Measurements from ENCODE around the gene HOXD3.

HOXD3 gene

DNA sequence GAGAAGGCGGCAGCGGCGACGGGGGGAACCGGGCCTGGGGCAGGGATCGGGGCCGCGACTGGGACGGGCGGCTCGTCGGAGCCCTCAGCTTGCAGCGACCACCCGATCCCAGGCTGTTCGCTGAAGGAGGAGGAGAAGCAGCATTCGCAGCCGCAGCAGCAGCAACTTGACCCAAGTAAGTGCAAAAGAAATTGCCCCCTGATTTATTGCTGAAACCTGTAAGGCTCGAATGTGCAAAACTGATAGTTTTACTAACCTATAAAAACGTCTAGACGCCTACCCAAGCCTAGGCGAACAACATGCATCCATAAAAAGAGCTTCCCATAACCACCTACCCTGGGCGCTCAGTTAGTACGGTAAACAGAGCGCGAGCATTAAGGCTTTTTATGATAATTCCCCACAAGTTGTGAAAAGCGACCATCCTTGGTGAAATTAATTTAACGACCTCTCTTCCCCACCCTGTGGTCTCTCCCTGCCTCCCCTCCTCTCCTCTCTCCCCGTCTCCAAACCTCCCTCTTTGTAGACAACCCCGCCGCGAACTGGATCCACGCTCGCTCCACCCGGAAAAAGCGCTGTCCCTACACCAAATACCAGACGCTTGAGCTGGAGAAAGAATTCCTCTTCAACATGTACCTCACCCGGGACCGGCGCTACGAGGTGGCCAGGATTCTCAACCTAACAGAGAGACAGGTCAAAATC is 33.5 kb upstream of the HOXD3 start:
- Histone ChIP-seq H3K36me3 (ENCODE audit: insufficient read depth, low read length) (no peaks in the 10 kb centered on the region), H3K4me2 (ENCODE audit: insufficient read depth, low read length) (no peak overlapping the region)
- no peak for ATAC-seq (ENCODE audit: insufficient read depth, low read depth)

GRCh38 chr2:176124110-176124946 is 32.8 kb upstream of the HOXD3 start:
- Histone ChIP-seq H3K27me3 (ENCODE audit: insufficient read depth, low read length, poor library complexity) (no peaks in the 10 kb centered on the region), H3K27ac (ENCODE audit: low read length) (no peak overlapping the region), H3K4me1 (ENCODE audit: insufficient read depth, low read length) (peaks cover 4% of the 10 kb centered on the region; the same call in 1 of the 2 replicates), H3K4me3 (ENCODE audit: low read depth in 1 of 2, low read length in 2 of 2) (no peak overlapping the region), H3K9ac (ENCODE audit: low read depth, low read length) (no peak overlapping the region), H3K4me2 (ENCODE audit: insufficient read depth, low read length) (no peak overlapping the region), H3K36me3 (ENCODE audit: insufficient read depth, low read length) (no peaks in the 10 kb centered on the region), H2AFZ (ENCODE audit: low read depth, low read length) (no peak overlapping the region), H3K79me2 (ENCODE audit: insufficient read depth, low read length) (no peaks in the 10 kb centered on the region), H4K20me1 (ENCODE audit: insufficient read depth, low read length) (no peaks in the 10 kb centered on the region), H3K9me3 (ENCODE audit: insufficient read depth, low read length, severe bottlenecking) (no peaks in the 10 kb centered on the region)
- ATAC-seq (ENCODE audit: insufficient read depth, low read depth) (no peak), DNase-seq (no peak)
- no peak for TF ChIP-seq CTCF (IDR thresholded peaks at IDR 0.05; ENCODE audit: borderline replicate concordance, extremely low read depth, low read length, poor library complexity, severe bottlenecking)

More for the DNA sequence above, 33.5 kb upstream of the HOXD3 start:
- Histone ChIP-seq H4K20me1 (ENCODE audit: insufficient read depth, low read length) (no peaks in the 10 kb centered on the region), H3K9me3 (ENCODE audit: insufficient read depth, low read length, severe bottlenecking) (no peaks in the 10 kb centered on the region), H3K79me2 (ENCODE audit: insufficient read depth, low read length) (no peaks in the 10 kb centered on the region), H3K4me3 (ENCODE audit: low read depth in 1 of 2, low read length in 2 of 2) (no peak overlapping the region), H3K4me1 (ENCODE audit: insufficient read depth, low read length) (peaks cover 4% of the 10 kb centered on the region; the same call in 1 of the 2 replicates), H3K27ac (ENCODE audit: low read length) (no peak overlapping the region), H3K9ac (ENCODE audit: low read depth, low read length) (no peak overlapping the region), H3K27me3 (ENCODE audit: insufficient read depth, low read length, poor library complexity) (no peaks in the 10 kb centered on the region), H2AFZ (ENCODE audit: low read depth, low read length) (no peak overlapping the region)
- no peak for DNase-seq
- TF ChIP-seq CTCF (IDR thresholded peaks at IDR 0.05; ENCODE audit: borderline replicate concordance, extremely low read depth, low read length, poor library complexity, severe bottlenecking): no peak
- no peak for TF ChIP-seq EZH2 (IDR thresholded peaks at IDR 0.05; ENCODE audit: borderline replicate concordance, low read depth, low read length, severe bottlenecking)

- no peak for ATAC-seq (ENCODE audit: insufficient read depth, low read depth)
- H3K9me3 ChIP-seq (ENCODE audit: insufficient read depth, low read length, severe bottlenecking): no peaks in the 10 kb centered on the region
These were observed 31.9 kb upstream of the HOXD3 start for GRCh38 chr2:176124947-176125771.

More at GRCh38 chr2:176124947-176125771, 31.9 kb upstream of the HOXD3 start:
- no peak for DNase-seq
- H3K27ac ChIP-seq (ENCODE audit: low read length): no peak overlapping the region
- no peaks in the 10 kb centered on the region for H3K79me2 ChIP-seq (ENCODE audit: insufficient read depth, low read length)
- no peak overlapping the region for H2AFZ ChIP-seq (ENCODE audit: low read depth, low read length)
- no peak overlapping the region for H3K9ac ChIP-seq (ENCODE audit: low read depth, low read length)
- no peaks in the 10 kb centered on the region for H3K36me3 ChIP-seq (ENCODE audit: insufficient read depth, low read length)
- H3K4me2 ChIP-seq (ENCODE audit: insufficient read depth, low read length): no peak overlapping the region
- H3K27me3 ChIP-seq (ENCODE audit: insufficient read depth, low read length, poor library complexity): no peaks in the 10 kb centered on the region
- TF ChIP-seq CTCF (IDR thresholded peaks at IDR 0.05; ENCODE audit: borderline replicate concordance, extremely low read depth, low read length, poor library complexity, severe bottlenecking) (no peak), EZH2 (IDR thresholded peaks at IDR 0.05; ENCODE audit: borderline replicate concordance, low read depth, low read length, severe bottlenecking) (no peak)
- H4K20me1 ChIP-seq (ENCODE audit: insufficient read depth, low read length): no peaks in the 10 kb centered on the region
- no peak overlapping the region for H3K4me3 ChIP-seq (ENCODE audit: low read depth in 1 of 2, low read length in 2 of 2)
- peaks cover 4% of the 10 kb centered on the region; the same call in 1 of the 2 replicates for H3K4me1 ChIP-seq (ENCODE audit: insufficient read depth, low read length)
